HG03469 (cell line): ENCODE measurements around the gene FBLL1.
"Not testable (repeated sequence)": the region's sequence is repeated elsewhere in the genome, so short reads cannot be mapped to it uniquely, and the experiment has no call there.

Experiments used
- ATAC-seq: cut with Tn5 transposase; IDR thresholded peaks from one replicate; pipeline ENCODE4 v1.9.1; 2021; ENCODE audit warnings: mild to moderate bottlenecking, moderate library complexity, moderate number of reproducible peaks; ENCODE audit not compliant: unreplicated experiment

FBLL1 gene

DNA sequence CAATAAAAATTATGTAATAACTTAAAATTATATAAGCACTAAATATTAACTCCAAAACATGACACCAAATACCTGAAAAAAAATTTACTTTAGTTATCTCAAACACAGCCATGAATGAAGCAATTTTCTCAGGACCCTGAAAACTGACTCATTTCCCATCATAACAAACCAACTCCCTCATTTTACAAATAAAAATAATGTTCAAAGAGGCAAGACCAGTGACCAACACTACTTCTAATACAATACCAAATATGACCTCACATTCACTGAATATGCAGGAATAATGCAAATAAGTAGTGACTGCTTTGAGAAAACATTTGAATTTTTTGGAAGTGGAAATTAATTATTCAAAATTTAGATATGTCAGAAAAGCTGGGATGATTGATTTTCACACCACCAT is 21.6 kb downstream of the FBLL1 start:
- no peak for ATAC-seq

DNA sequence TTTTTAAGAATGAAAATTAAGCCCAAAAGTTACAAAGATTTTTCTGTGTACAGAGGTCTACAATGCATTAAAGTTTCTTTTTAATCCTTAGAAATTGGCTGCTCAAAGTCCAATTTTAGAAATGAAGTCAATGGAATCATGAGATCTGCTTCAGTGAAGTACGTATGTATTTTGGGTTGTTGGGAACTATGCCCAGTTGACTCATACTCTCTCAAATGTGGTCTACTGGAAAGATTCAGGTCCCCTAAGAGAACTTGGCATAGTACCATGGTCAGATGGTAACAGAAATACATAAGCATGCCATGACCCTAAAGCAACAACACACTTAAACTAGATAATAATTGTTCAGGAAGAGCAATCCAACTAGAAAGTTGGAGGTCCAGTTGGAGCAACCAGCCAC is 23.0 kb downstream of the FBLL1 start:
- ATAC-seq = no peak

DNA sequence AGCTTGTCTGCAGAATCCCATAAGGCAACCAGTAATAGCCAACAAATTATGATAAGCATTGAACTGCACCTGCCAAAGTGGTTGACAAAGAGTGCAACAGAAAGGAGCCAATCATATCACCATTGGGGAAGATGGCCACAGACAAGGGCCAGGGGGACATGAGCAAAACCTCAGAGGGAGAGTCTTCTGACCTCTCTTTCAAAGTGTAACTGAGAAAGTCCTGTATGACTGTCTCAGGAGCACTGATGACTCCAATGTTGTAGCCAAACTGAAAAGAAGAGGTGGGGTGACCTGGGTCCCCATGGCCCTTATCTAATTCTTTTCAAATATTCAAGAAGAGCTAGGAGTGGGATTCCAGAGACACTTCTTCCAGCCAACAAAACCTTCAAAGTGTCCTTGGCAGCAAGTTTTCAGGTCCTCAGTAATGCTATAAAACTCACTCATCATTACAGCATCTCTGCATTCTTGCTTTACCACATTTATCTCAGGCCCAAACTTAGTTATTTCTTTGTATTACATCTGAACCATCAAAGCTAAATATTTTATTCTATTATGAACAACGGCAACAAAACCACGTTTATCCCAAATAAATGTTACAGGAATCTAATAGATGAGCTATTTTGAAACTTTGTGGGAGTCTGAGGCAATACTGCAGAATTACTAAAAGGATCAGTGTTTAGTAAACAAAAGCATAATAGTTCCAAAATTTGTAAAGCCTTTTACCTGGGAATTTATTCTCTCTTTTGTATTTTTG is 24.4 kb downstream of the FBLL1 start:
- ATAC-seq = no peak

DNA sequence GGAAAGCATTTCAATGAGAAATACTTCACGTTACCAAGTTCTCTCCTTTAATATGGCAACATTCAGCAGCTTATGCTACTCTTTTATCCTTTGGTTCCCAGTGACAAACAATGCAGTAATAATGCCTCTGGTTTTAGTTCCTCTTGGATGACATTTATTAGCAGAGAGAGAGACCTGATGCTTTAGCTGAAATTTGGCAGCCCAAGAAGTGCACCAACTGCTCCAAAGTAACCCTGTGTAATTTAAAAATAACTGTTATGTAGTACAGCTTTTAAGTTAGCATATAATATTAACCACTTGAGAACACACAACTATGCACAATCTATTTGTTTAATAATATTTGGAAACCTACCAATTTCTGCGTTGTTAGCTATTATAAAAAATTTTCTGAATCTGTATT is 28.3 kb downstream of the FBLL1 start:
- no peak for ATAC-seq

DNA sequence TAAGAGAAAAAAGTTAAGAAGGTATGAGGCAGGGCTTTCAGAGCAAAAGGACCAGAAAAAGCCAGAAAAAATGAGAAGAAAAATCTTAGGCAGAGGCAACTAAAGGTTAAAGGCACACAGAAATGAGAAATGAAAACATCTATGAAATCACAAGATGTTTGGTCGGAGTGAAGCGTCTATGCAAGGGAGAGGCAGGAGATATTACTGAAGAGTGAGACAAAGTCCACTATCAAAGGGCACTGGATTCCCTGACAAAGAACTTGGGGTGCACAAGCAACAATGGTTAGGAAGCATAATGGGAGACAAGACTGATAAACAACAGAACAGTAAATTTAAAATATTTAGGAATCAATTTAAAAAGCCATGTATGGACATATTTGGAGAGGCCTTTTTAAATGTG is 33.2 kb downstream of the FBLL1 start:
- no peak for ATAC-seq

DNA sequence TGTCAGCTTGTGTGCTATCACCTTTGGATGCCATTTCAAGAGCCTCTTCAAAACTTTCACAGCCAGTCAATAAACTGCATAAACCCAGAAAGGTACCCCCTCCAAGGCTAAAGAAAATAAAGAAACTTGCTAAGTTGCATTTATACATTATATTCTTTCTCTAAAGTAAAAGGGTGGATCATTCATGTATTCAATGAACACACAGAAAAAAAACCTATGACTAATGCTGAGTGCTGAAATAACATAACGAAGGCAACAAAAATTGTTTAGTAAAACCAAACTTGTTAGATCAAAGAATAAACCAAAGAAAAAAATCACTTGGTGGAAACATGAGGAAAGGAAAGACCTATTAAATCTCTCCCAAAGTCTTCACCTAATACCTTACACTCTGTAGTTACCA is 34.9 kb downstream of the FBLL1 start:
- no peak for ATAC-seq

DNA sequence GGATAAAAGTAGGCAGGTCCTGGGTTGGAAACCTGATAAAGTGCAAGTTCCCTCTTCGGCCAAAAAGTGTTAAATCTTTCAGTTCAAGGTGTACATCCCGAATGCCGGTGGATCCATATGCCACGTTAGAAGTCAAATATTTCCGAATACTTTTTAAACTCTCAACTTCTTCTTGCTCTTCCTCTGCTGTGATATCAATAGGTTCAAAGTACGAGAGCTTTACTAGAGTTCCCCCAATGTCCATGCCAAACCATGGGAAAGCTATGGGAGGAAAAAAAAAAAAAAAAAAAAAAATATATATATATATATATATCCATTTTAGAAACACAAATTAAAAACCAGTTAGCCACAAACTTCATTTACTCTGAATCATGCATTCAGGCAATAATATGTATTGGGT is 39.6 kb downstream of the FBLL1 start:
- ATAC-seq = no peak

DNA sequence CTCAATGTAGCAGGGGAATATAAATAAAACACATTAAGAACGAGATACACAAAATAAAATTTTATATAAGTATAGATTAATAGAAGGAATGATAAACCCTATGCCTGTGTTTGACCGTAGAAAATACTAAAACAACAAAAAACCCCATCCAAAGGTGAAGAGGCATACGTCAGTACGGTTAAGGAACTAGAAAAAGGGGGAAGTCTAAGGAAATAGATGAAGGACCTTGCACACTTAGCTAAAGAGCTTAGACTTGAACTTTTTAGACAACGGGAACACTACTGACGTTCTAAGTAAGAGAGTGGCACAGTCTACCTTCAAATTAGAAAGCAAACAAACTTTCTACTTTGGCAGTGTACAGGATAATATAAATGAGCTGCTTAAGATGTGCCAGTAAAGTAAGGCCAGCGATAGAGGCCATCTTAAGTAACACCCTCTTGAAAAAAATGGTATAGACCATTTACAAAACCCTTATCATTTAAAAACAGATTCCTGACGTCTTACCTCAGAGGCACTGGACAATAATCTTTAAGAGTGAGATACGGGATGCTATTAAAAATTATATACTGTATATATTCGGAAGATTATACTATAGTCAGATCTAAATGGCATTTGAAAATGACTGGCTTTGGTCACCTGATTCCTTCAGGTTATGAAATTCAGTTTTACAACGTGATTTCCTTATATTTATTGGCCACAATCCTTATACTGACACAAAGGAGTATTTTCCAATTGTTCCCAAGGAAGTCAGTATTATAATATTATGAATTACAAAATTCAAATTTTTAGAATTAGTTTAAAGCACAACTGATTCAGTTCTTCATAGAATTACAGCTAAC is 41.6 kb downstream of the FBLL1 start:
- no peak for ATAC-seq

DNA sequence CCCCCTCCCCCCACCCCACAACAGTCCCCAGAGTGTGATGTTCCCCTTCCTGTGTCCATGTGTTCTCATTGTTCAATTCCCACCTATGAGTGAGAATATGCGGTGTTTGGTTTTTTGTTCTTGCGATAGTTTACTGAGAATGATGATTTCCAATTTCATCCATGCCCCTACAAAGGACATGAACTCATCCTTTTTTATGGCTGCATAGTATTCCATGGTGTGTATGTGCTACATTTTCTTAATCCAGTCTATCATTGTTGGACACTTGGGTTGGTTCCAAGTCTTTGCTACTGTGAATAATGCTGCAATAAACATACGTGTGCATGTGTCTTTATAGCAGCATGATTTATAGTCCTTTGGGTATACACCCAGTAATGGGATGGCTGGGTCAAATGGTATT is 44.6 kb downstream of the FBLL1 start:
- ATAC-seq = not testable (repeated sequence)

DNA sequence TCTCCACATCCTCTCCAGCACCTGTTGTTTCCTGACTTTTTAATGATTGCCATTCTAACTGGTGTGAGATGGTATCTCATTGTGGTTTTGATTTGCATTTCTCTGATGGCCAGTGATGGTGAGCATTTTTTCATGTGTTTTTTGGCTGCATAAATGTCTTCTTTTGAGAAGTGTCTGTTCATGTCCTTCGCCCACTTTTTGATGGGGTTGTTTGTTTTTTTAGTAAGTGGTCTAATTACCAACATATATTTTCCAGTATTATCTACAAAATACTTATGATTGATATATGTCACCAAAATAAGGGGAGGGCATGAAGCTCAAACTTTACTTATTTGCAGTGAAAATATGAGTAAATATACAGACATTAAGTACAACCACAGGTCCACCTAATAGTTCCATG is 45.1 kb downstream of the FBLL1 start:
- not testable (repeated sequence) for ATAC-seq

DNA sequence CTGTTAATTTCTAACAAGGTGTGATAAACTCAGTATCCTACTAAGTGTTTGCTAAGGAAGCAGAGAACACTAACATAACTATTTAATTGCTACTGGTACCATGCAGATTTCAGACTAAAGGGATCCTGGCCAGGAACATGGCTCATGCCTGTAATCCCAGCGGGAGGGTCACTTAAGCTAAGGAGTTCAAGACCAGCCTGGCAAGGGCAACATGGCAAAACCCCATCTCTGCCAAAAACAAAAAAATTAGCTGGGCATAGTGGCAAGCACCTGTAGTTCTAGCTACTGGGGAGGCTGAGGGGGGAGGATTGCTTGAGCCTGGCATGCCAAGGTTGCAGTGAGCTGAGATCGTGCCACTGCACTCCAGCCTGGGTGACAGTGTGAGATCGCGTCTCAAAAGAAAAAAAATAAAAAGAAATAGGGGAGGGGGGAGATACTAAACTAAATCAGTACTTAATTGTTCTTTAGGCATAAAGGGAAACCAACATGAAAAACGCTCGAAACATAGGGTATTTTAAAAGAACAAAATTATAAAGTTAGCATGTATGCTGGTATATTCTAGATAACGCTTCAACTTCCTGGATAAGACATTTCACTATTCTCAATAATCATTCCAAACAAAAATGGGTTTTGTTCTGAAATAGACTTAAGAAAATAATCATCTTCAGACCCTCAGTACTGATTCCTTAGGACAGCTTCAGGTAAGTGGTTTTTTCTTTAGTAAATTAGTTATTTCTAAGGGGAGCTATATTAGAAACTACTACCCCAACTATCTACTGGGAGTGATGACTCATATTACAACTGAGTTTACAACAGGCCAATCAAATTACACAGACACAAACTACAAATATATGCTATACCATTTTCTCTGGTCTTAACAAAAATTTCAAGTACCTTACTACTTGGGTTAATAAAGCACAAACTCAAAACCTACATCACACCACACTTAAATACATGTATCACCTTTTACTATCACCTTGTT is 46.6 kb downstream of the FBLL1 start:
- ATAC-seq = no peak

DNA sequence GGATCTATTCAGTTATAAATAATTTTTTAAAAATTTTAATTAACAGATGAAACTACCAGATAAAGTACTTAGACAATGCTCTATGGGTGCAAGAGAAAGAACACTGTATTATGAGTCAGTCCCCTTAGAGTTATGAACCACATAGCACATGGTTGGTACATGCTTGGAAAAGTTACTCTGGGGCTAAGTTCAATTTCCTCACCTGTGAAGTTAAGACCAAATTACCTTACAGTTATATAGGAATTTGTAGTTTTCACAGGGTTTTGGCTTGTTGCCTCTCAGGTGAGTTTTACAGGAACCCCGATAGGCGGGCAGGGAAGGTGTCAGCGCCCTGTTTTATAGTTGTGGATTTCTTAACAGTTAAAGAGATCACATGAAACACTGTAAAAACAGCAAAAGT is 48.9 kb downstream of the FBLL1 start:
- no peak for ATAC-seq

DNA sequence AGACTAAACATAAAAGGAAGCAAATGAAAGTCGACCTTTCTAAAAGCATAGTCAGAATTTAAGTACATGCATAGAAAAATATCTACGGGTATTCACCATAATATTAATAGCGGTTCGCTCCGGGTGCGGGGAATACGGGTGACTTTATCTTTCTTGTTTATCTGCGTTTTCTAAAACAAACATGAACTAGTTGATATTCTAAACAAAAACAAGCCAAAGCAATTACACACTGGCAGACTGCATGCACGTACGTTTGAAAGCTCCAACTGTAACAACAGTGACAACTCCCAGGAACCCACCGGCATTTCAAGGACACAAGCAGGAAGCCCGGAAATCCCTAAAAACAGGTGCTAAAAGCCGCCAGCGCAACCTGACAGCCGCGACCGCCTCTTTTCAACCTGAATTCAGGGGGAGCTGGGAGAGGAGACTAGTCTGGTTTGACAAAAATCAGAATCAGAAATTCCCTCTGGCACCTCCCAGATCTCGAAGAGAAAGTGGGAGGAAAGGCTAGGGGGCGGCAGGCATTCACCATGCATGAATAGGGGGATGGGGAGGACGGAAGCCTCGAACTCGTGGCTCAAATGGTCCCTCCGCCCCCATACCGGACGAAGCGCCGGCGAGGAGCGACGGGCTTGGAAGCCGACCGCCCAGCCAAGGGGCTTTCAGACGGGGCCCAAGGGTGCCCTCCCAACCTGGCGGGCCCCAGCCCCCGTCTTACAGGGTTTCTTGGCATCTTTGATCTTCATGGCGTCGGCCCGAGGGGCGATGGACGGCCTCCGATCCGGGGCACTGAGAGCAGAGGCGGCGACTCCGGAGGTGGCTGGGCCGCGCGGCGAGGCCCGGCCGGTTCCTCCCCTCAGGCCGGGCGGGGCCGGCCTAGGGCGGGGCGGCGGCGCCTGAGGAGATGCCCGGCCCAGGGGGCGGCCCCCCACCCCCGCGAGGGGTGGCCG is 49.7 kb downstream of the FBLL1 start, which contains the start of gene PANK3:
Gene PANK3, minus strand, starts transcription at position 831 of the 950 bp plus-strand sequence. Its CDS starts 85 bp downstream, at position 746.
- ATAC-seq = peak; percentile 34

DNA sequence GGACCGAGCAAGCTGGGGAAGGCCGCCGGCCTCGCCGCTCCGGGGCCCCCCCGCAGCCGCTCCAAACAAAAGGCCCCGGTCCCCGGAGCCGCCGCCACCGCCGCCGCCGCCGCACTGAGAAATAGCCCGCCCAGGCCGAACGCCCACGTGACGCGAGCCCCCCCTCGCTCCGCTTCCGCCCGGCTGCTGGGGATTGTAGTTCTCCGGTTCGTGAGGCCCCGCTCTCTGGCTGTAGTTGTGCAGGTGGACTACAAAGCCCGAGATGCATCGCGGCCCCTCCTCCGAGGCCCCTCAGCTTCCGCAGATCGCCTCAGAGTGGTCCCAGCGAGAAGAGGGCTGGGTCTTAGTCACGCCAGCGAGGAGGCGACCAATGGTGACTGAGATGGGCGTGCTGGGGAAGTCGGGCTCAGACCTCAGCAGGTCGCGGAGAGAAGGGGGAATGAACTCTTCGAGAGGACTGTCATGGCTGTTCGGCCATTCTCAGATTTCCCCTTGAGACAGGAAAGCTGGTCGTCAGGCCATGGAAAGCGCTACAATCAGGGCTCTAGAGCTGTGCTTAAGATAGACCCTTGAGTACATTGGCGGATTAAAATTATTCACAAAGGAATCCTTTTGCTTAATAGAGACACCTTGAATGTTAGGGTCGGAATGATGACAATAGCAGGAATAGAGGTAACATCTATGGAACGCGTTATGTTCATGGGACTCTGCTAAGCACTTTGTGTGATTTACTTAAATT is 50.6 kb downstream of the FBLL1 start:
- ATAC-seq = peak; percentile 86

DNA sequence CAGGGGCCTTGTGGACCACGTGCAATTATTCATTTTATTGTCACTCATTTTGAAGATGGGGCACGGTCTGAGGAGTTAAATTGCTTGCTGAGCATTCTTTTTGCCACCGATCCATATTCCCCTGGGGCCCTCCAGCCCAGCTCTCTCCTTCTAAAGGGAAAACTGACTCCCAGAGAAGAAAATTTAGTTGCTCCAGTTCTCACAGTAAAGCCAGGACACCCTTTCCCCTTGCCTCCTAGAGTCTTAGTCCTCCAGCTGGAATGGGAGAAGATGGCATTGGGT is 51.1 kb downstream of the FBLL1 start:
- no peak for ATAC-seq
